Left kidney (tissue), 2 donors: ENCODE results near the gene DNAJC30. TPM values are rescaled to one million over a fixed set of nuclear protein-coding genes. Genes with fewer than 3 reads are reported as not detected.
A peak's percentile ranks its signal among the peaks of the same experiment; 100 is the strongest.

Experiments
- DNase-seq: peaks from one replicate; pipeline ENCODE4 v3.0.0-alpha.2; 2013
- polyA plus RNA-seq: library from polyadenylated mRNA; unstranded; fragments of 120-200 nt; gene quantifications from one replicate; pipeline ENCODE4 v1.2.1, GENCODE V29; 2013; ENCODE audit not compliant: insufficient read length

The DNAJC30 gene
- polyA plus RNA-seq, 1 donor = 9.5 TPM

- no peak for DNase-seq
Observed at GRCh38 chr7:73712773-73713172, 29.5 kb upstream of the DNAJC30 start.

- no peak for DNase-seq
Observed at GRCh38 chr7:73708961-73709549, 25.8 kb upstream of the DNAJC30 start.

GRCh38 chr7:73707045-73707631, 23.9 kb upstream of the DNAJC30 start:
- DNase-seq = no peak

- no peak for DNase-seq
Observed at GRCh38 chr7:73706126-73707044, 23.1 kb upstream of the DNAJC30 start.

DNA sequence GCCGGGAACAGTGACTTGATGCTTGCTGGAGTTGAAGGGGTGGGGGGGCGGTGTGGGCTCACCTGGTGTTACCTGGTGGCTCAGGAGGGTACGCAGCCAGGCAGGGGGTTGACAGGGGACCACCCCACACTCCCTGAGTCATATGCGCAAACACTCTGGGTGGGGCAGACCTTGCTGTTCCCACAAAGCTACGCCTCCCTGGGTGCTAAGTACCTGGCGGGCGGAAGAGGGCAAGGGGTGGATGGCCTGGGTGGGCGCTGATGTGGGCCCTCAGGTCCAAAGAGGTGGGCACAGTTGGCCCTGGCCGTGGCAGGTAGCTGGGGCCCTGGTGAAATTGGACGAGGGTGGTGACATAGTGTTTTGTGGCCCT, 22.3 kb upstream of the DNAJC30 start:
- DNase-seq = no peak

GRCh38 chr7:73704640-73705550, 21.6 kb upstream of the DNAJC30 start:
- no peak for DNase-seq

DNA sequence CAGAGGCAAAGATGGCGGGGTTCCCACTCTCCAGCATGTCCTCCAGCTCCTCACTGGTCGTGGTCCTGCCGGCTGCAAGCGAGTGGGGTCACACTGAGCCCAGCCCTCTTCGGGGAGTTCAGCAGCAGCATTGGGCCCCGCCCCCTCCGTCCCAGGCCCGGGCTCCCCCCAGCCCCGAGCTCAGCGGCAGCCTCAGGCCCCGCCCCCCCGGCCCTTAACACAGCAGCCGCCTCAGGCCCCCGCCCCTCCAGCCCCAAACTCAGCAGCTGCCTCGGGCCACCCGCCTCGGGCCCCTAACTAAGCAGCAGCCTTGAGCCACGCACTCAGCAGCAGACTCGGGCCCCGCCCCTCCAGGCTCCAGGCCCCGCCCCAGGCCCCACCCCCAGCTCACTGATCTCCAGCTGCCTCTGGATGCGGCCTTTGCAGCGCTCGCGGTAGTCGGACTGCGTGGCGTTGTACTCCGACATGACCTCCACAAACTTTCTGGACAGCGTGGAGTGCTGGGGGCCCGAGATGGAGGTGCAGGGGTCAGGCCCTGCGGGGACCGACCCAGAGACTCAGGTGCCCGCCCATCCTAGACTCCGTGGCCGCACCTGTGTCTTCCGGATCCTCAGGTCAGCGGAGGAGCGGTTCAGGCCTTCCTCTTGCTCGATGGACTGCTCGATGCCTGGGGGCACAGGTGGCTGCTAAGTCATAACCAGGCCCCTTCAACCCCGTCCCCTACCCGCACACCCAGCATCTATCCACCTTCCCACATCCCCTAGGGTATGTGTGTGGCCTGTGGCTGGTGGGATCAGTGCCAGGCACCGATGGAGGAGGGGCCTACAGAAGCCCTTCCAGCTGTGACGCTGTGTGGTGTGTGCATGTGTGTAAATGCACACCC, 20.7 kb upstream of the DNAJC30 start:
- peak; percentile 70 for DNase-seq

DNA sequence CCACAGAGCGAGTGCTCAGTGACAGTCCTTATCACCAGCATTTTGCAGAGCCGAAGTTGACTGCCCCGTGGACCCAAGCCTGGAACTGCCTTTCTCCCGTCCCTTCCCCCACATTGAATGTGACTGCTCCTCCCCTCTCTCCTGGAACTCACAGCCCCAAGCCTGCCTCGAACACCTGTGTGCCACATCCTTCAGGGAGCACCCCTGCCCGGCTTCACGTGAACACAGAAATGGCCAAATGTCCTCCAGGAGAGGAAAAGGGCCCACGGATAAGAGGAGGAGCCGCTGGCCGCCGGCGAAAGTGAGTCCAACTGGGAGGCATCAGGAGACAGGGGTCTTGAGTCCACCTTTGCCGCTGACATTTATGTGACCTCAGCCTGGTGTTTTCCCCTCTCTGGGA, 20.0 kb upstream of the DNAJC30 start:
- DNase-seq = no peak

GRCh38 chr7:73702665-73703064, 19.4 kb upstream of the DNAJC30 start:
- DNase-seq = no peak

- DNase-seq = no peak
Observed at GRCh38 chr7:73702226-73702625, 19.0 kb upstream of the DNAJC30 start.

DNA sequence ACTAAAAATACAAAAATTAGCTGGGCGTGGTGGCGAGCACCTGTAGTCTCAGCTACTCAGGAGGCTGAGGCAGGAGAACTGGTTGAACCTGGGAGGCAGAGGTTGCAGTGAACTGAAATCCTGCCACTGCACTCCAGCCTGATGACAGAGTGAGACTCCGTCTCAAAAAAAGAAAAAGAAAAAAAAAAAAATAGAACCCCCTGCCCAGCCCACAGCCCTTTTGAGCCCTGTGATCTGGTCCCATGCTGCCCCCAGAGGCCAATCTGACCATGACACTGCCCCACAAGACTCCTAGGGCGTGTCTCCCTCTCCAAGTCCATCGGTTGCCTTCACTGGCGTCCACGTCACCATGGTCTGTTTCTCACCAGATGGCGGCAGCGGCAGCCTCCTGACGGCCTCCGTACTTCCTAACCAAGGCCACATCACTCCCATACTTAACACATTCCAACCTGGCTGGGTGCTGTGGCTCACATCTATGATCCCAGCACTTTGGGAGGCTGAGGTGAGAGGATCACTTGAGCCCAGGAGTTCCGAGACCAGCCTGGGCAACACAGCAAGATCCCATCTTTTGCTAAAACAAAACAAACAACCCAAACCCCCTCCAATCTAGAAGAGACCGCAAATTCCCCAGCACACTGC, 18.2 kb upstream of the DNAJC30 start:
- DNase-seq = no peak

DNA sequence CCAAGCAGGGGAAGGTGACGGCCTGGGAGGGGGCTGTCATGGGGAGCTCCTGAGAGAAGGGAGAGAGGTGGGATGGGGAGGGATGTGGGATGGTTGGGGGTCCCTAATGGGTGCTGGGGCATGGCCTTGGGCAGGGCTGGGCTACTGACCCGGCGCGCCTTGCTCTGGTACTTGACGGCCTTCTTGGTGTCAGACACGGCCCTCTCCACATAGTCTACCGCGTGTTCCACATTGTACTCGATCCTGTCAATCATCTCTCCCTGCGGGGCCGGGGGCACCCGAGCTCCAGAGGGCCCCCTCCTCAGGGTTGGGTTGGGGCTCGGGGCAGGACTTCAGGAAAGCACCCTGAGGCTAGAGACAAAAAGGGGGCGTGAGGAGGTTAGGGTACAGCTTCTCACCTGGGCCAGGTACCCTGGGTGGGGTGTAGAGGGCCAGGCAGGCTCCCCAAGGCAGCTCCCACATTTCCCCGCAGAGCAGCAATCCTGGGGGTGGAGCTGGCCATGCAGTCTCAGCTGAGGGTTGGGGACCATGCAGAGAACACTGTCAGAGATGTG, 17.4 kb upstream of the DNAJC30 start:
- DNase-seq = no peak

DNA sequence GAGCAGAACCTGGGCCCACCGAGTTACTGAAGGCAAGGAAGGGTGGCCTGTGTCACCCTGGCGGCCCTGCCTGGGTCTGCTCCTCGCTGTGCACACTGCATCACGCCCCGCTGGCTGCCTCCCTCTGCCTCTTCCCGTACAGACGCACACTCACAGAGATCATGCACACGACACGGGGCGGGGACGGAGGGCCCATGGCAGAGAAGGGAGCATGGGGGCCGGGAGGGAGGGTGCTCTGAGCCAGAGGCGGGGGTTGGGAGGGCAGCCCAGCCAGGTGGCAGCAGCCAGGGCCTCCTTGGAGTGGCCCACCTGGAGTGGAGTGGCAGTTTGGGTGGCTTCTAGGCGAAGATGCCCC, 16.8 kb upstream of the DNAJC30 start:
- DNase-seq = no peak

DNA sequence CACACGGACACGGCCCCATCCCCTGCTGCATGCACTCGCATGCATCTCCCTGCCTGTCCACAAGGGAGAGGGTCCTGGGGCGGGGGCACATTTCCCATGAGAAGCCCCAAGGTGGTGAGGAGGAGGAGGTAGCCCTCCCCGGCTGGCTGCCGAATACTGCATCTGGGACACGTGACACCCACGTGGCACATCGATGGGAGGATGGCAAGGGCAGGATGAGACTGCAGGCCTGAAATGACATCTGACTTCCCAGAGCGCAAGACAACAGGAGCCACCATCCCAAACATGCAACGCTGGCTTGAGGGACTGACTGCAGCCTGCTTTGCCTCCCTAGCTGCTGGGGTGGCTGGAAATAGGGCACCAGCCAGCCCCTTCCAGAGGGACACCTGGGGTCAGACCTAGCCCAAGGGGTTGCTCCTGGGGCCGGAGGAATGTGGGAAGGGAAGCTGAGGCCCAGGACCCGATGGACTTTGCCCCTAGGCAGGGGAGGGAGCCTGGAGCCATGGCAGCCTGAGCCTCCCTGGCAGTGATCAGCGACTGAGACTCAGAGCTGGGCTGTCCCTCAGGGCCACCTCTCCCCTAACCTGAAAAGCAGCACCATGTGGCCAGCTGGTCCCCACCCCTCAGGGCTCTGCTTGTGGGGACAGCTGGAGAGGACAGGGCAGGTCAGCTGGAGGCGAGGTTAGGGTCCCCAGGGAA, 16.3 kb upstream of the DNAJC30 start:
- DNase-seq = no peak

DNA sequence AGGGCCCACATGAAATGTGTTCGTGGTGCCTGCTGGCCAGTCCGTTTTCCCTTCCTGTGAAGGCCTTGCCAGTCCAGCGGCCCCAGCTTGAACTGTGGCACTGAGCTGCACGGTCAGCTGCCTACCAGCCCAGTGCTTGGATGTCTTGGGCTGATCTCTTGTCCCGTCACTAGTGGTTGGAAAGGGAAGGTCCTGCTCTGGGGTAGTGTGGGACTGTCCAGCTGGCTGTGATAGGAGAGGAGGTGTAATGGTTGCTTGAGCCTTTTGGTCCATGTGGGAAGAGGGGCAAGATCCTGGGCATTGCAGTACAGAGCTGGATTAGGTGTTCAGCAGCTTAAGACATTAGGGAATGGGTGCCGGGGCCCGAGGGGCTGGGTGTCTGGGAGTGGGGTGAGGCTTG, 15.2 kb upstream of the DNAJC30 start:
- DNase-seq = no peak

DNA sequence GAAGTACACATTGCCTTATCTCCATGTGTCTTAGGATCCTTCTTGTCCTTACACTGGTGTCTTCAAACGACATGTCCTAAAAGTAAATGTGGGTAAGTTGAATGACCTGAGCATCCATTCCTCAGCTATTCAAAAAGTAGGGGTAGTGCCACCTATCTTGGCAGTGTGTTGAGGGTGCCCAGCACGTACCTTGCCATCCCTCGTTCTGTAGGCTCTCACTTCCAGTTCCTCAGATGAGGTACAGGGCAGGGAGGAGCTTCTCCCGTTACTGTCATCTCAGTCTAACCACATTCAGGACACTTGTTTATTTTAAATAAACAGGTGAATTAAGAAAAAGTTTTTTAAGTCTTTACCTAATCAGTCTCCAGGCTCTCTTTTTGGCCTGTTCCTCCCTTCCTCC, 13.1 kb upstream of the DNAJC30 start:
- no peak for DNase-seq

DNA sequence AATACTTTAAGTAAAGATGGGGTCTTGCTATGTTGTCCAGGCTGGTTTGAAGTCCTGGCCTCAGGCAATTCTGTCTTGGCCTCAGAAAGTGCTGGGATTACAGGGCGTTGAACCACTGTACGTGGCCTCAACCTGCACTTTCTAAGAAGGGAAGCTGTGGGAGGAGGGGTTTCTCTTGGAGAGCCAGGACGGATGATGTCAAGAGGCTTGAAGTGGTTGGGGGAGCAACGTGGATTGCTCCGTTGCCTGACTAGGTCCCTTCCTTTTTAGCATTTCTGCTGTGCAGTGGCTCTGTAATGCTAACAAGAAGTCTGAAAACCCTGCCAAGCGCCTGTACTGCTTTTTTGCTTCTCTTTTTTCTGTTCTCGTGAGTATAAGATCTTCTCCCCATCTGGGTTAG, 7.4 kb upstream of the DNAJC30 start:
- no peak for DNase-seq

GRCh38 chr7:73688288-73688687, 5.0 kb upstream of the DNAJC30 start:
- DNase-seq = no peak

GRCh38 chr7:73685311-73685710, 2.1 kb upstream of the DNAJC30 start:
- DNase-seq = no peak
